OCI-LY1 (cell line): ENCODE measurements around the gene TP53AIP1.

ENCODE experiments used
- H2AFZ ChIP-seq: fragments of 200-600 bp; sonication (generic), shearing (Covaris generic); 2 replicates; pipeline ENCODE4 v1.6.0; 2014; ENCODE audit warnings: antibody characterized with exemption, mild to moderate bottlenecking, low read length
- H3F3A ChIP-seq: fragments of 200-600 bp; sonication (generic), shearing (Covaris generic); 2 replicates; pipeline ENCODE4 v1.6.0; 2014; ENCODE audit warnings: mild to moderate bottlenecking, antibody characterized with exemption, low read length, moderate library complexity; ENCODE audit not compliant: insufficient read depth
- H3K27ac ChIP-seq: fragments of 200-600 bp; sonication (generic); 2 replicates; pipeline ENCODE4 v1.5.1; 2014; ENCODE audit warnings: low read length, mixed run types, mild to moderate bottlenecking, low read depth; ENCODE audit not compliant: poor library complexity, severe bottlenecking
- H3K27me3 ChIP-seq: fragments of 200-600 bp; sonication (generic); 2 replicates; pipeline ENCODE4 v1.6.0; 2014; ENCODE audit warnings: antibody characterized with exemption, mild to moderate bottlenecking, low read length, moderate library complexity; ENCODE audit not compliant: insufficient read depth
- H3K36me3 ChIP-seq: fragments of 200-600 bp; sonication (generic); 2 replicates; pipeline ENCODE4 v1.6.1; 2014; ENCODE audit warnings: mild to moderate bottlenecking, antibody characterized with exemption, low read length, moderate library complexity, mixed read lengths; ENCODE audit not compliant: insufficient read depth
- H3K4me1 ChIP-seq: fragments of 200-600 bp; sonication (generic); 2 replicates; pipeline ENCODE4 v1.5.1; 2014; ENCODE audit warnings: mild to moderate bottlenecking, low read length, moderate library complexity; ENCODE audit not compliant: insufficient read depth, severe bottlenecking
- H3K4me2 ChIP-seq: fragments of 200-600 bp; sonication (generic), shearing (Covaris generic); 2 replicates; pipeline ENCODE4 v1.6.1; 2014; ENCODE audit warnings: low read length
- H3K4me3 ChIP-seq: fragments of 200-600 bp; sonication (generic); 2 replicates; pipeline ENCODE4 v1.5.1; 2014; ENCODE audit warnings: low read length, low read depth, mild to moderate bottlenecking, mixed read lengths; ENCODE audit not compliant: poor library complexity, severe bottlenecking
- H3K79me2 ChIP-seq: fragments of 200-600 bp; shearing (Covaris generic); 2 replicates; pipeline ENCODE4 v1.6.1; 2016; ENCODE audit warnings: mixed run types, low read length, mixed read lengths; ENCODE audit not compliant: insufficient read depth
- H3K9ac ChIP-seq: fragments of 200-600 bp; sonication (generic), shearing (Covaris generic); 2 replicates; pipeline ENCODE4 v1.6.1; 2014; ENCODE audit warnings: mild to moderate bottlenecking, low read length, mixed read lengths
- H3K9me2 ChIP-seq: fragments of 200-600 bp; sonication (generic), shearing (Covaris generic); 2 replicates; pipeline ENCODE4 v1.6.1; 2014; ENCODE audit warnings: low read depth, mild to moderate bottlenecking, low read length, mixed read lengths
- H3K9me3 ChIP-seq: fragments of 200-600 bp; shearing (Covaris generic); 2 replicates; pipeline ENCODE4 v1.6.1; 2014; ENCODE audit warnings: low read length, mixed read lengths
- H4K20me1 ChIP-seq: fragments of 200-600 bp; sonication (generic), shearing (Covaris generic); 2 replicates; pipeline ENCODE4 v1.6.0; 2016; ENCODE audit warnings: mild to moderate bottlenecking, low read length; ENCODE audit not compliant: insufficient read depth
- EZH2 ChIP-seq: fragments of 200-600 bp; sonication (generic), shearing (Covaris generic); IDR thresholded peaks from 2 replicates; pipeline ENCODE4 v1.8.0; 2017; ENCODE audit warnings: borderline replicate concordance, mixed run types, mild to moderate bottlenecking, antibody characterized with exemption, low read length, moderate library complexity, mixed read lengths
- TF ChIP-seq, protein P1 (sequence below): fragments of 200-600 bp; sonication (generic), shearing (Covaris generic); IDR thresholded peaks from 2 replicates; pipeline ENCODE4 v1.5.1; 2017; ENCODE audit warnings: mild to moderate bottlenecking, antibody characterized with exemption, low read length, moderate library complexity, mixed read lengths

Gene TP53AIP1

DNA sequence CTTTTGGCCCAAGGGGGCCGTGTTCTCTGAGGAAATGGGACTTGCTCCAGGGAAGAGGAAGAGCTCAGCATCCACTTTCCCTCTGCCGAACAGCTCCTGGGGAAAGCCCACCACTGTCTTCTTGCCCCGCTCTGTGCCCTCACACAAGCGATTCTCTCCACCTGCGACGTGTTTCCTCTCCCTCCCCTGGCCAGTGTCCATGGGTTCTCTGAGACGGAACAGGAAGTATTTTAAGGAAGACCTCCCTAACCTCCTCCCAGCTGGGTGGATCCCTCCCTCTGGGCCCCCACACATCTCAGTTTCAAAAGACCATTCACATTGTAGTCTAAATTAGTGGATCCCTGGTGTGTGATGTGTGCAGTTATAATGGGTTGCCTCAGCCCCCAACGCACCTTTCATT is 1.6 kb downstream of the TP53AIP1 start:
- H3K4me1 ChIP-seq = no peaks in the 10 kb centered on the region
- no peak overlapping the region for H3K4me3 ChIP-seq
- TF ChIP-seq, protein P1, sequence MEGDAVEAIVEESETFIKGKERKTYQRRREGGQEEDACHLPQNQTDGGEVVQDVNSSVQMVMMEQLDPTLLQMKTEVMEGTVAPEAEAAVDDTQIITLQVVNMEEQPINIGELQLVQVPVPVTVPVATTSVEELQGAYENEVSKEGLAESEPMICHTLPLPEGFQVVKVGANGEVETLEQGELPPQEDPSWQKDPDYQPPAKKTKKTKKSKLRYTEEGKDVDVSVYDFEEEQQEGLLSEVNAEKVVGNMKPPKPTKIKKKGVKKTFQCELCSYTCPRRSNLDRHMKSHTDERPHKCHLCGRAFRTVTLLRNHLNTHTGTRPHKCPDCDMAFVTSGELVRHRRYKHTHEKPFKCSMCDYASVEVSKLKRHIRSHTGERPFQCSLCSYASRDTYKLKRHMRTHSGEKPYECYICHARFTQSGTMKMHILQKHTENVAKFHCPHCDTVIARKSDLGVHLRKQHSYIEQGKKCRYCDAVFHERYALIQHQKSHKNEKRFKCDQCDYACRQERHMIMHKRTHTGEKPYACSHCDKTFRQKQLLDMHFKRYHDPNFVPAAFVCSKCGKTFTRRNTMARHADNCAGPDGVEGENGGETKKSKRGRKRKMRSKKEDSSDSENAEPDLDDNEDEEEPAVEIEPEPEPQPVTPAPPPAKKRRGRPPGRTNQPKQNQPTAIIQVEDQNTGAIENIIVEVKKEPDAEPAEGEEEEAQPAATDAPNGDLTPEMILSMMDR = no peak
- no peak for TF ChIP-seq EZH2

DNA sequence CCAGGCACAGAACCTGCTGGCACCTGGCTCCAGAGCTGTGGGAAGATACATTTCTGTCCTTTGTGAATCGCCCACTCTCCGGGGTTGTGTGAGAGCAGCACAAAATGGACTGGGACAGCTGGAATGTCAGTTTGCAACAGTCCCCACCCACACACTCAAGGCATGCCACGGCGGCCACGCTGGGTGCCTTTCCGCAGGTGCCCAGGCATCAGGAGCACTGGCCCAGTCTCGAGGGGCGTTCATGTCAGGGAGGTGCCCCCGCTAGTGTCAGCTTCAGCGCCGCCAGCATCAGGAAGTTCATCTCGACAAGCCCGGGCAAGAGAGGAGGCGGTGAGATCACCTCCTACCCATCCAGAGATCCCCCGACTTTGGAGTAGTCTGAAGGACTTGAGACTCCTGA is 2.1 kb downstream of the TP53AIP1 start:
- no peaks in the 10 kb centered on the region for H3K9me2 ChIP-seq
- H3K27me3 ChIP-seq = peaks cover 2% of the 10 kb centered on the region; the same call in 1 of the 2 replicates
- no peak overlapping the region for H3K9ac ChIP-seq
- H3K4me1 ChIP-seq = no peaks in the 10 kb centered on the region
- H3K4me2 ChIP-seq = no peak overlapping the region
- no peaks in the 10 kb centered on the region for H3K36me3 ChIP-seq
- H3K27ac ChIP-seq = no peak overlapping the region
- H2AFZ ChIP-seq = no peak overlapping the region
- no peaks in the 10 kb centered on the region for H4K20me1 ChIP-seq
- H3K4me3 ChIP-seq = no peak overlapping the region
- no peaks in the 10 kb centered on the region for H3F3A ChIP-seq
- no peak for TF ChIP-seq EZH2
- TF ChIP-seq, protein P1 = no peak
- H3K9me3 ChIP-seq = no peaks in the 10 kb centered on the region
- no peaks in the 10 kb centered on the region for H3K79me2 ChIP-seq

More for the DNA sequence above, 1.6 kb downstream of the TP53AIP1 start:
- Histone ChIP-seq H2AFZ (no peak overlapping the region), H3K79me2 (no peaks in the 10 kb centered on the region), H3K9ac (no peak overlapping the region), H3K9me3 (no peaks in the 10 kb centered on the region), H3K9me2 (no peaks in the 10 kb centered on the region), H3F3A (no peaks in the 10 kb centered on the region), H3K4me2 (no peak overlapping the region), H3K27ac (no peak overlapping the region), H3K27me3 (peaks cover 2% of the 10 kb centered on the region; the same call in 1 of the 2 replicates), H4K20me1 (no peaks in the 10 kb centered on the region), H3K36me3 (no peaks in the 10 kb centered on the region)

DNA sequence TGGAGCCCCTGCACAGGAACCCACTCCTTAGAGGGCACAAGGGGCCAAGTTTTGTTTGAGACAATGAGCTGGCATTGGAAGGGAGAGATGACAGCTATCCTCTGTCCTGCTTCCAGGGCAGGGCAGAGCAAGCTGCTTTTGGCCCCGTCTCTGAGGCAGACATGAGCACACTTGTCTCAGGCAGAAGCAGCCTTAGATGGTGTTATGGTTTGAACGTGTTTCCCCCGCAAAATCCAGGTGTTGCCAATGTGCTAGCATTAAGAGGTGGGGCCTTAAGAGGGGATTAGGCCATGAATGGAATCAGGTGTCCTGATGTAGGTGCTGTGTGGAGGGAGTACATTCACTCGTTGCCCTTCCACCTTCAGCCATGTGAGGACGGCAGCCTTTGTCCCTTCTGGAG is 2.5 kb downstream of the TP53AIP1 start:
- Histone ChIP-seq H2AFZ (no peak overlapping the region), H3K79me2 (no peaks in the 10 kb centered on the region), H3K27me3 (peaks cover 2% of the 10 kb centered on the region; the same call in 1 of the 2 replicates), H3K4me2 (no peak overlapping the region), H3K4me3 (no peak overlapping the region), H3K9me3 (no peaks in the 10 kb centered on the region), H3F3A (no peaks in the 10 kb centered on the region), H4K20me1 (no peaks in the 10 kb centered on the region), H3K4me1 (no peaks in the 10 kb centered on the region), H3K9me2 (no peaks in the 10 kb centered on the region), H3K9ac (no peak overlapping the region), H3K27ac (no peak overlapping the region), H3K36me3 (no peaks in the 10 kb centered on the region)
- TF ChIP-seq, protein P1 = no peak
